SU-DHL-6 (cell line): Measurements from ENCODE around the gene PDLIM5.
"Not testable (repeated sequence)": the region's sequence is repeated elsewhere in the genome, so short reads cannot be mapped to it uniquely, and the experiment has no call there.

ENCODE experiments used
- CTCF ChIP-seq: fragments of 200-600 bp; sonication (generic); IDR thresholded peaks from one replicate; pipeline ENCODE4 v1.5.1; 2017; ENCODE audit warnings: antibody characterized with exemption, mild to moderate bottlenecking, low read length, moderate library complexity; ENCODE audit not compliant: insufficient read depth, poor library complexity, severe bottlenecking
- EZH2phosphoT487 ChIP-seq: fragments of 200-600 bp; sonication (generic), shearing (Covaris generic); conservative IDR thresholded peaks from 2 replicates; pipeline ENCODE4 v1.6.1; 2018; ENCODE audit warnings: mild to moderate bottlenecking, antibody characterized with exemption, low read length, moderate library complexity, mixed read lengths

GRCh38 chr4:94665021-94665420 is 213.3 kb downstream of the PDLIM5 start:
- TF ChIP-seq CTCF, EZH2phosphoT487: not testable (repeated sequence)
